ENCODE measurements around the gene AMZ1.

DNA sequence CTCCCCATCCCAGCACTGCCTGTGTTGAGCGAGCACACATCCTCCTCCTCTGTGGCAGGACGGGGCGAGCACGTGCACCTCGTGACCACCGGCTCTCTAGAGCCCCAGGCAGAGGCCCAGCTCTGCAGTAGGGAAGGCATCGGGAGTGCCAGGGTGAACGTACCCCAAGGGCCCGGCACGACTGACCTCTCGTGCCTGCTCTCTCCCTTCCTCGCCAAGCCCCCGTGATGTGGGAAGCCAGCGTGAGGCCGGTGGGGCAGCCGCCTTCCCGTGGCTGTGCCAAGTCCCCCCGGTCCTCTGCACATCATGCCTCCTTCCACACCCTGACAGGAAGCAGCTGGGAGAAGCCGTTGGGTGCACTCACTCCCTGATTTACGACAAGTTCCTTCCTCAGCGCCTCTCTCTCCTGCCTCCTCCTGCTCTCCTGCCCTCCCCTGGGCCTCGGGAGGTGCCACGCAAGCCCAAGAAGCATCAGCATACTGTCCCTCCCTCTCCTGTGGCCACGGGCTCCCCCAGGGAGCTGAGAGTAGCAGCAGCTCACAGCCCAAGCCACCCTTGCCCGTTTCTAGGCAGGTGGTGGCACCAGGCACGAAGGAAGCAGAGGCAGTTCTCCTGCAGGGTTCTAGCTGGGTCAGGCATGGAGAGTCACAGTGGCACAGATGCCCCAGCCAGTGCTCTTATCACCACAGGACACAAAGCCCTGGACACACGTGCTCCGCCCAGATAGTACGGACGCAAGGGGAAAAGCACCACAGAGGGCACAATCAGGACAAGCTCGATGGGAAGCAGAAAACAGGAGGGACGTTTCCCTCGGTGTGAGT, 47.0 kb downstream of the AMZ1 start:
- TF ChIP-seq CTCF (IDR thresholded peaks at IDR 0.05) (no peak), POLR2AphosphoS5 (IDR thresholded peaks at IDR 0.05) (peak; percentile 11), EP300 (IDR thresholded peaks at IDR 0.05) (no peak)
